GM23248 (cell line): ENCODE data around the gene SPTBN5.

Experiments
- EZH2 ChIP-seq: fragments of 200-600 bp; sonication (generic); IDR thresholded peaks from 2 replicates; pipeline ENCODE4 v1.6.1; 2018; ENCODE audit warnings: antibody characterized with exemption, mild to moderate bottlenecking; ENCODE audit not compliant: insufficient read depth, poor library complexity, severe bottlenecking
- EZH2phosphoT487 ChIP-seq: fragments of 200-600 bp; sonication (generic); IDR thresholded peaks from 2 replicates; pipeline ENCODE4 v1.6.1; 2018; ENCODE audit warnings: antibody characterized with exemption, moderate library complexity, mild to moderate bottlenecking, low read depth; ENCODE audit not compliant: insufficient read depth

DNA sequence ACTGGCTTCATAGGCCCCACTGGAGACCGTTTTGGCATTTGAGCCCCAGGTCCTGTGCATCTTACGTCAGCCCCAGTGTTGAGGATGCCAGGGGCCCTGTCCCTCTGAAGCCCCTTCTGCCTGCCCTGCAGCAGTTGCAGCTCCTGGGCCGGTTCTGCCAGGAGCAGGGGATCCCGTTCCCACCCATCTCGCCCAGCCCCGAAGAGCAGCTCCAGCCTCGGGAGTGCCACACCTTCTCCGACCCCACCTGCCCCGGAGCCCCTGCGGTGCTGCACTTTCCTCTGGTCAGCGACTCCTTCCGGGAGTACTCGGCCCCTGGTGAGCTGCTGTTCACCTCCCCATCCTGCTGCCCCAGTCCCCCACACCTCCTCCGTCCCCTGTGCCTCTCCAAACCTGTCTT is 46.6 kb downstream of the SPTBN5 start:
- TF ChIP-seq EZH2 = no peak
- TF ChIP-seq EZH2phosphoT487 = no peak
